HCT116 (cell line): ENCODE measurements around the gene DNAAF1. TPM values are rescaled to one million over a fixed set of nuclear protein-coding genes. Genes with fewer than 3 reads are reported as not detected.

Source experiments
- ATAC-seq: fragments of 200-7000 bp; cut with Tn5 transposase; 2 replicates; pipeline ENCODE4 v1.9.1; 2020; ENCODE audit warnings: mild to moderate bottlenecking, moderate library complexity
- BruUV-seq: library from RNA; stranded (reverse); fragments of 400-500 nt; replicated peaks from 2 replicates; lab custom pipeline; 2021; lab: Mats Ljungman, UMichigan
- CTCF ChIA-PET: fragments of 300-600 bp; sonication (Branson Sonifier 250); formaldehyde crosslinking; loops from one replicate; lab custom pipeline; 2021; ENCODE audit warnings: antibody characterized with exemption; lab: Charles Lee
- POLR2A ChIA-PET: fragments of 300-600, 350-600 bp; sonication (Branson Sonifier 250); formaldehyde crosslinking; loops from one replicate; lab custom pipeline; 2021; ENCODE audit warnings: antibody characterized with exemption; lab: Charles Lee
- RAD21 ChIA-PET, 2 experiments: fragments of 300-600 bp; sonication (Branson Sonifier 250); formaldehyde crosslinking; loops; one replicate each; lab custom pipeline; 2023; ENCODE audit warnings: low total read pairs in 2 of 2; ENCODE audit not compliant: uncharacterized antibody in 2 of 2, unreplicated experiment in 2 of 2, low non-redundant PET in 1 of 2; lab: Charles Lee
- DNase-seq: peaks from one replicate; pipeline ENCODE4 v3.0.0-alpha.2; 2010; ENCODE audit warnings: low read depth, low spot score
- H2AFZ ChIP-seq: fragments of 200-600 bp; shearing (Covaris generic), sonication (generic); 2 replicates; pipeline ENCODE4 v1.6.1; 2017; ENCODE audit warnings: low read depth, mixed run types, mixed read lengths, antibody characterized with exemption, low read length; ENCODE audit not compliant: poor library complexity, severe bottlenecking
- H3K27ac ChIP-seq: 2 replicates; pipeline ENCODE4 v1.5.1; 2012; ENCODE audit warnings: low read depth, low read length
- H3K27me3 ChIP-seq: fragments of 200-600 bp; sonication (generic); 2 replicates; pipeline ENCODE4 v1.6.1; 2016; ENCODE audit warnings: mixed run types, low read length, mixed read lengths; ENCODE audit not compliant: insufficient read depth
- H3K36me3 ChIP-seq, 2 experiments: fragments of 200-500 bp in 1 of 2; fragments of 200-600 bp in 1 of 2; sonication (Bioruptor generic) in 1 of 2; sonication (generic) in 1 of 2; 2 replicates each; pipeline versions ENCODE4 v1.5.1 to v1.6.1; 2014 to 2016; ENCODE audit warnings: low read length in 2 of 2, inconsistent platforms in 1 of 2, mixed read lengths in 1 of 2, mixed run types in 1 of 2; ENCODE audit not compliant: insufficient read depth in 2 of 2, control insufficient read depth in 1 of 2
- H3K4me1 ChIP-seq, 2 experiments: fragments of 200-600 bp in 1 of 2; sonication (generic) in 1 of 2; 2 replicates each; pipeline versions ENCODE4 v1.5.1 to v1.6.1; 2012 to 2017; ENCODE audit warnings: low read length in 2 of 2, inconsistent platforms in 1 of 2, mild to moderate bottlenecking in 1 of 2, mixed read lengths in 1 of 2, mixed run types in 1 of 2, moderate library complexity in 1 of 2; ENCODE audit not compliant: insufficient read depth in 2 of 2, control insufficient read depth in 1 of 2
- H3K4me2 ChIP-seq: fragments of 200-600 bp; sonication (generic); 2 replicates; pipeline ENCODE4 v1.6.1; 2017; ENCODE audit warnings: mixed run types, low read length, mixed read lengths
- H3K4me3 ChIP-seq, 2 experiments: fragments of 200-600 bp in 1 of 2; sonication (generic) in 1 of 2; replicated peaks in 1 of 2; 2 replicates each; pipeline ENCODE4 v1.5.1; 2011 to 2016; ENCODE audit warnings: low read length in 2 of 2, control low read depth in 1 of 2, low read depth in 1 of 2, mild to moderate bottlenecking in 1 of 2, mixed read lengths in 1 of 2, mixed run types in 1 of 2
- H3K79me2 ChIP-seq: fragments of 200-600 bp; sonication (generic); 2 replicates; pipeline ENCODE4 v1.6.1; 2017; ENCODE audit warnings: mild to moderate bottlenecking, mixed run types, low read length, moderate library complexity, mixed read lengths; ENCODE audit not compliant: insufficient read depth
- H3K9ac ChIP-seq: fragments of 200-600 bp; sonication (generic); 2 replicates; pipeline ENCODE4 v1.6.1; 2016; ENCODE audit warnings: low read length, mixed read lengths
- H3K9me2 ChIP-seq: fragments of 200-600 bp; sonication (generic), shearing (Covaris generic); 2 replicates; pipeline ENCODE4 v1.6.1; 2017; ENCODE audit warnings: mixed run types, mild to moderate bottlenecking, moderate library complexity; ENCODE audit not compliant: insufficient read depth
- H3K9me3 ChIP-seq, 2 experiments: fragments of 200-500 bp in 1 of 2; fragments of 200-600 bp in 1 of 2; sonication (Bioruptor generic) in 1 of 2; sonication (generic) in 1 of 2; 2 replicates each; pipeline ENCODE4 v1.6.1; 2014 to 2017; ENCODE audit warnings: low read length in 2 of 2, mixed read lengths in 2 of 2, inconsistent platforms in 1 of 2, low read depth in 1 of 2, mild to moderate bottlenecking in 1 of 2, mixed run types in 1 of 2, moderate library complexity in 1 of 2; ENCODE audit not compliant: control insufficient read depth in 1 of 2, insufficient read depth in 1 of 2
- H4K20me1 ChIP-seq: fragments of 200-600 bp; sonication (generic), shearing (Covaris generic); 2 replicates; pipeline ENCODE4 v1.6.1; 2017; ENCODE audit warnings: mixed run types, mild to moderate bottlenecking, moderate library complexity; ENCODE audit not compliant: insufficient read depth
- CBX3 ChIP-seq: IDR thresholded peaks from 2 replicates; pipeline ENCODE4 v1.6.1; 2012; ENCODE audit warnings: low read depth
- CTCF ChIP-seq, 3 experiments: fragments of 200-600 bp in 1 of 3; sonication (generic) in 1 of 3; IDR thresholded peaks in 2 of 3; conservative IDR thresholded peaks in 1 of 3; 2 replicates each; pipeline ENCODE4 v1.5.1; 2012 to 2017; ENCODE audit warnings: low read depth in 2 of 3, low read length in 2 of 3, antibody characterized with exemption in 1 of 3, borderline replicate concordance in 1 of 3, control low read depth in 1 of 3, mild to moderate bottlenecking in 1 of 3, mixed read lengths in 1 of 3, mixed run types in 1 of 3, moderate library complexity in 1 of 3; ENCODE audit not compliant: insufficient read depth in 1 of 3
- EGR1 ChIP-seq: IDR thresholded peaks from 2 replicates; pipeline ENCODE4 v1.6.1; 2012; ENCODE audit warnings: low read depth
- ELF1 ChIP-seq: IDR thresholded peaks from 2 replicates; pipeline ENCODE4 v1.6.1; 2012; ENCODE audit warnings: low read depth, borderline replicate concordance
- EZH2phosphoT487 ChIP-seq: fragments of 200-600 bp; IDR thresholded peaks from 2 replicates; pipeline ENCODE4 v1.6.1; 2018; ENCODE audit warnings: antibody characterized with exemption, borderline replicate concordance
- JUND ChIP-seq: IDR thresholded peaks from 2 replicates; pipeline ENCODE4 v1.6.1; 2012
- MAX ChIP-seq: IDR thresholded peaks from 2 replicates; pipeline ENCODE4 v1.6.1; 2012
- POLR2AphosphoS5 ChIP-seq: IDR thresholded peaks from 2 replicates; pipeline ENCODE4 v1.6.1; 2011; ENCODE audit warnings: mild to moderate bottlenecking, low read depth, low read length, moderate library complexity
- REST ChIP-seq: IDR thresholded peaks from 2 replicates; pipeline ENCODE4 v1.6.1; 2012; ENCODE audit warnings: low read depth
- SIN3A ChIP-seq: IDR thresholded peaks from 2 replicates; pipeline ENCODE4 v1.6.1; 2012; ENCODE audit warnings: low read depth
- YY1 ChIP-seq: IDR thresholded peaks from 2 replicates; pipeline ENCODE4 v1.6.1; 2011; ENCODE audit warnings: low read length, low read depth, moderate library complexity, mild to moderate bottlenecking; ENCODE audit not compliant: insufficient replicate concordance; ENCODE audit errors: extremely low read depth
- ZBTB33 ChIP-seq: IDR thresholded peaks from 2 replicates; pipeline ENCODE4 v1.6.1; 2011; ENCODE audit warnings: mild to moderate bottlenecking, low read length, moderate library complexity; ENCODE audit not compliant: insufficient replicate concordance; ENCODE audit errors: extremely low read depth
- ZFX ChIP-seq: fragments of 450-650 bp; IDR thresholded peaks from 2 replicates; pipeline ENCODE4 v1.6.1; 2017
- ZNF274 ChIP-seq: fragments of 200-500 bp; sonication (Bioruptor generic); IDR thresholded peaks from 2 replicates; pipeline ENCODE4 v1.6.1; 2014; ENCODE audit warnings: mild to moderate bottlenecking, low read depth, low read length, inconsistent platforms
- intact Hi-C: fragments of 100-400 bp; cut with micrococcal nuclease; formaldehyde crosslinking; loops from 2 replicates; pipeline ENCODE4 v1.10.0; 2022
- total RNA-seq: library from RNA; stranded (reverse); gene quantifications from one replicate; pipeline ENCODE4 v1.2.1, GENCODE V29; 2021; ENCODE audit not compliant: unreplicated experiment
- TF ChIP-seq, protein P1 (sequence below): IDR thresholded peaks from 2 replicates; pipeline ENCODE4 v1.6.1; 2012

DNAAF1 gene
- total RNA-seq, 1 experiment from 2014 or later = 0.30 TPM

- no peak overlapping the region for H3K4me3 ChIP-seq
- CTCF ChIA-PET = interaction anchor here (0.9 kb wide), 1 partner anchor 20 kb away, joined by 3 read pairs; the partner anchor contains the start of gene TAF1C
- H3K9ac ChIP-seq = no peak overlapping the region
- no peaks in the 10 kb centered on the region for H3K4me1 ChIP-seq
- no peaks in the 10 kb centered on the region for H3K79me2 ChIP-seq
- RAD21 ChIA-PET = no interaction called here
- ATAC-seq (no peak), DNase-seq (no peak)
- intact Hi-C loops = no loop called here
- no peaks in the 10 kb centered on the region for H4K20me1 ChIP-seq
- H2AFZ ChIP-seq = no peak overlapping the region
- H3K27me3 ChIP-seq = no peaks in the 10 kb centered on the region
- H3K9me2 ChIP-seq = no peaks in the 10 kb centered on the region
- TF ChIP-seq JUND (no peak), YY1 (no peak), ZBTB33 (no peak), POLR2AphosphoS5 (no peak), MAX (no peak), ZFX (no peak), EGR1 (no peak), REST (no peak), SIN3A (no peak), ELF1 (no peak), ZNF274 (no peak), CBX3 (no peak), EZH2phosphoT487 (no peak), CTCF (IDR thresholded peaks at IDR 0.05 in 2 of 3, conservative IDR thresholded peaks at IDR 0.05 in 1 of 3; ENCODE audit: borderline replicate concordance in 1 of 3, insufficient read depth in 1 of 3, low read depth in 2 of 3, low read length in 2 of 3) (no peak)
- TF ChIP-seq, protein P1, sequence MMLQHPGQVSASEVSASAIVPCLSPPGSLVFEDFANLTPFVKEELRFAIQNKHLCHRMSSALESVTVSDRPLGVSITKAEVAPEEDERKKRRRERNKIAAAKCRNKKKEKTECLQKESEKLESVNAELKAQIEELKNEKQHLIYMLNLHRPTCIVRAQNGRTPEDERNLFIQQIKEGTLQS = no peak
- H3K9me3 ChIP-seq = no peaks in the 10 kb centered on the region
- no peak overlapping the region for H3K27ac ChIP-seq
- no peak overlapping the region for H3K4me2 ChIP-seq
- H3K36me3 ChIP-seq = no peaks in the 10 kb centered on the region
- no TSS peak for BruUV-seq
- POLR2A ChIA-PET = no interaction called here
These were observed 62.1 kb downstream of the DNAAF1 start for GRCh38 chr16:84207251-84207650.
